T-helper 1 cell treated with Interleukin-12 subunit alpha and Interleukin-12 subunit beta and Interleukin-4 antibody, amounts not matched to agents 30 μg/mL and 1 μg/mL, for 36 hours (primary cell): Measurements from ENCODE around the gene ZFHX2.

ENCODE experiments used
- H3K27ac Mint-ChIP-seq: one replicate; pipeline ENCODE4 v1.8.0; 2021; ENCODE audit warnings: mild to moderate bottlenecking, mixed read lengths
- H3K27me3 Mint-ChIP-seq: one replicate; pipeline ENCODE4 v1.8.0; 2021; ENCODE audit warnings: low read depth, mixed read lengths
- H3K36me3 Mint-ChIP-seq: one replicate; pipeline ENCODE4 v1.8.0; 2021; ENCODE audit warnings: low read depth, mixed read lengths
- H3K4me1 Mint-ChIP-seq: one replicate; pipeline ENCODE4 v1.8.0; 2021; ENCODE audit warnings: low read depth, mixed read lengths
- H3K4me3 Mint-ChIP-seq: one replicate; pipeline ENCODE4 v1.8.0; 2021; ENCODE audit warnings: mild to moderate bottlenecking, moderate library complexity, mixed read lengths
- H3K9me3 Mint-ChIP-seq: one replicate; pipeline ENCODE4 v1.8.0; 2021; ENCODE audit warnings: mixed read lengths

ZFHX2 gene

DNA sequence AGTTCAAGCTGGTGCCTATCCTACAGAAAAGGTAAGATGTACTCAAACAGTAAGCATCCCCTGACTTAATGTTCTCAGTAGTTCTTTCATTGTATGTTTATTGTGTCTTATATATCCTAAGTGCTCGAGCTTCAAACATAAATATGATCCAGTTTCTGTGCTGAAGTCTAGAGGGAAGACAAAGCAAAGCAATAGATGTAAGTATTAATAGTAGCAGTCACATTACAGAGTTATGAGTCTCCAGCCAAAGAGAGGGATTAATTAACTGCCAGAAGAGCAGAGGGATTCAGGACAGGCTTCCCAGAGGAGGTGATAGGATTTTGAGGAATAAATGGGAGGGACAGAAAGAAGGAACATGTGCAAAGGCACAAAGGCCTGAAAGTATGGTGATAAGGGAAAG, 80.6 kb downstream of the ZFHX2 start:
- peaks cover 6% of the 10 kb centered on the region for H3K4me1 Mint-ChIP-seq
- no peaks in the 10 kb centered on the region for H3K9me3 Mint-ChIP-seq
- H3K27me3 Mint-ChIP-seq, result no peaks in the 10 kb centered on the region
- peak overlapping the region; percentile 27 for H3K27ac Mint-ChIP-seq
- peaks cover 20% of the 10 kb centered on the region for H3K36me3 Mint-ChIP-seq
- peak overlapping the region; percentile 43 for H3K4me3 Mint-ChIP-seq
